HG03575 (cell line): ENCODE measurements around the gene ACAD10.
"Not testable (repeated sequence)": the region's sequence is repeated elsewhere in the genome, so short reads cannot be mapped to it uniquely, and the experiment has no call there.

Experiments
- ATAC-seq: cut with Tn5 transposase; IDR thresholded peaks from one replicate; pipeline ENCODE4 v1.9.1; 2021; ENCODE audit not compliant: unreplicated experiment, insufficient number of reproducible peaks, low FRiP score; ENCODE audit errors: extremely low read depth

The ACAD10 gene

DNA sequence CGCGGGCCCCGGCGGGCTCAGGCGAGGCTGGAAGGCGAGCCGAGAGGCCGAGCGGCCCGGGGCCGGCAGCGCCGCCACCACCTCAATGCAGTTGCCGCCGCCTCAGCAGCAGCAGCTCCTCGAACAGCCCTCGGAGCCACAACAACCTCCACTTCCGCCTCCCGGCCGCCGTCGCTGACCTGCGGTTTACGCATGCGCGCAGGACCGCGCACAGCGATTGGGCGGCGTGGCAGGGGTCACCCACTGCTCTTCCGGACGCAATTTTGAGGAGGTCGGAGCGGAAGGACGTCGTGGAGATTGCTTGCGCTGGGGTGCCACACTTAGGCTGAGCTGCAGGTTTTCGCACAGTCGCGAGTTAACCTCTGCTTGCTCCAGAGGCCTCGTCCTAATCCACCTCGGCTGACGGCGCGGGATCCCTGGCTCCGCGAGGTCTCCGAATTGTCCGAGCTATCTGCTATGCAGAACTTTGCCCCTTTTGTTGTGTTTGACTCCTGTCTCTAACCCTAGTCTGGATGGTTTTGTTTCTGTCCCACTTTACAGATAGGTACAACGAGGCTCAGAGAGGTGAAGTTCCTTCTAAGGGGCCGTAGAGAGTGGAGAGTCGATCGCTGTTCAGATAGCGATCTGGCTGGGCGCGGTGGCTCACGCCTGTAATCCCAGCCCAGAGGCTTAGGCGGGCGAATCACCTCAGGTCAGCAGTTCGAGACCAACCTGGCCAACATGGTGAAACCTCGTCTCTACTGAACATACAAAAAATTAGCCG lies at the start of gene ACAD10, which contains the start of gene BRAP:
Gene ACAD10, plus strand, starts transcription at position 243 of the 763 bp plus-strand sequence. CDS start 6,657 bp downstream, outside the sequence.
Gene BRAP, minus strand, starts transcription at position 146 of the 763 bp plus-strand sequence. CDS start 164 bp downstream, outside the sequence.
- ATAC-seq: no peak

DNA sequence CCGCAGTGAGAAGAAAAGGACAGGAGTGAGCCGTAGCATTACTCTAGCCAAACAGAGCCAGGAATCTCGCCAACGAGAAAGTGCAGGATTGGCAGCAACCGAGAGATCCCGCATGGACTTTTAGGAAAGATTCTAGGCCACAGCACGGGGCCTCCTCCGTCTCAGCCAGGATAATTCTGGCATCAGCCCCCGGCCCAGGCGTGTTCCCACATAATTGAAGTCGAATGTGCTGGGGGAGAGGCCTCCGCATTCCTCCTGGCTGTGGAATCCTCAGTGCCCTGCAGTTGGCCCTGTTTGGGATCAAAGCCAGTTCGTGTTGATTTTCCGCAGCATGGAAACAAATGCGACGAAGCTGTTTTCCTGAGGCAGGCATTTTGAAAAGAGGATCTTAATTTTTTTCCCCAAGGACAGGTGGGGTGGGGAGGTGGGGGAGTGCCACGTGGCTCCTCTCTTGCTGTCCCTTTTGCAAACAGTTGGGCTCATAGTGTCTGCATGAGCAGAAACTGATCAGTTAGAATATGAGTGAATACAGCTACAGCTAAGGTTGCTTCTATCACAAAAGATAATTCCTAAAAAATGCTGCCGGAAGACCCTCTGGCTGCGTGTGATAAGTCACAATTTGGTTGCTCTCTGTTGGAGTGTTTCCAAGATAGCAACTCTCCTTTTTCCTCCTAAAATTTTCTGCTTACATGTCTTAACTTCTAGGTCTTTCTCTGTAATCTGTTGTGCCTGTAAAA lies 49.5 kb upstream of the ACAD10 start:
- no peak for ATAC-seq

DNA sequence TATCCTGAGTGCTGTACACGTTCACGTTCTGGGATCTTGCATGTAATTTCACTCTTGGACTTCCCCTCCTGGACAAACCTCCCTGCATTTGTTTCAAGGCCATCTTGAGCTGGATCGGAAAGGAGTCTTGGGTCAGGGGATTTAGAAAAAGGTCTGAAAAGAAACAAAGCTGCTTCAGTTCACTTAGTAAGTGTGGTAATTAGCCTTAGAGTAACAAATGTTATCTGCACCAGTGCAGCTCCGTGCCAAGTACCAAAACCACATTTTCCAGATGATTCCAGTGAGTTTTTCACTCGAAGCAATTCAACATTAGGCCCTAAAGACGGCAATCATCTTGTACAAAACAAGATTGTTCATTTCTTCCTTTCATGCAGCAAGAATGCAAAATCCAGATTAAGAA lies 47.3 kb upstream of the ACAD10 start:
- ATAC-seq: no peak

DNA sequence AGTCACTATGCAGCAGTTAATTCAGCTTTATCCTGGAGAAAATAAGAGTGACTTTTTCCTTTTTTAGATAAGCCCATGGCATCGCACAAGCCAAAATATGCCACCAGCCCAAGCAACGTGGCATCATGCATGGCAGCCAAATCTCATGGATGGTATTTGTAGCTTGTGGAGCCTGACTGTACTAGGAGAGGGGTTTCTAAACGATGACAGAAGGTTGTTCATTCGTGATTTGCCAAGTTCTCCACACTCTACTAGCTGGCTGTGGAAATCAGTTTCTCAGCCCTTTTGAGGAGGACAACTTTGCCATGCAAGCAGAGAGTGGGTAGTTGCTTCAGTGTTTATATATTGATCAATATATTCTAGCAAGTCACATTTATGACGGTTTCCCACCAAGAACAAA lies 45.3 kb upstream of the ACAD10 start:
- ATAC-seq: no peak

GRCh38 chr12:111642681-111643426 lies 43.0 kb upstream of the ACAD10 start:
- ATAC-seq: no peak

GRCh38 chr12:111643427-111643826 lies 42.4 kb upstream of the ACAD10 start:
- ATAC-seq: no peak

DNA sequence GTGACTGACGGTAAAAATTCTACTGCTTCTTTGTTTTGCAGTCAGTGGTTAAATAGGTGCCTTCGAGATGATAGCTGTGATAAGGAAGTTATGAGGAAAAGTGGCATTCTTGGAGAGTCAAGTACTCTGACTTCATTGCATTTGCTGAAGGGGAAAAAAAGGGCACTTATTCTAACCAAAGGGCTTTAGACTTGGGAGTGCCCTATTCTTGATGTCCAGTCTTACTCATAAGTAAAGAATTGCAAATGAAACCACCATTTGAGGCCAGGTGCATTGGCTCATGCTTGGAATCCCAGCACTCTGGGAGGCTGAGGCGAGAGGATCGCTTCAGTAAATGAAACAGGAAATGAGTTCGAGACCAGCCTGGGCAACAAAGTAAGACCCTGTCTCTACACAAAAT lies 40.4 kb upstream of the ACAD10 start:
- no peak for ATAC-seq

DNA sequence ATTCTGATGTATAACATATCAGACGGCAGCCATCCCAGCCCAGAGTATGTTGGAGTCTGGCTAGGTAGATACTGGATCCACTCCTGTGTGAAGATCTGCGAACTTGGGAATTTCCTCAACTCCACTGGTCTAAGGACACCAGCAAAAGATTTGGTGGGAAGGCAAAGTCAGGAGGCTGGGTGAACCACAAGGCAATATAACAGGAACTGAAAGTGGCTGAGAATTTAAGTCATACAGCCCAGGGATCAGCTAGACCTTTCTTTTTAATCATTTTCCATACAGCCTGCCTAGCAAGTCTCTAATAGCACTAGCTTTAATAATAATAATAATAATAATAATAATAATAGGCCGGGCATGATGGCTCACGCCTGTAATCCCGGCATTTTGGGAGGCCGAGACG lies 34.9 kb upstream of the ACAD10 start:
- no peak for ATAC-seq

DNA sequence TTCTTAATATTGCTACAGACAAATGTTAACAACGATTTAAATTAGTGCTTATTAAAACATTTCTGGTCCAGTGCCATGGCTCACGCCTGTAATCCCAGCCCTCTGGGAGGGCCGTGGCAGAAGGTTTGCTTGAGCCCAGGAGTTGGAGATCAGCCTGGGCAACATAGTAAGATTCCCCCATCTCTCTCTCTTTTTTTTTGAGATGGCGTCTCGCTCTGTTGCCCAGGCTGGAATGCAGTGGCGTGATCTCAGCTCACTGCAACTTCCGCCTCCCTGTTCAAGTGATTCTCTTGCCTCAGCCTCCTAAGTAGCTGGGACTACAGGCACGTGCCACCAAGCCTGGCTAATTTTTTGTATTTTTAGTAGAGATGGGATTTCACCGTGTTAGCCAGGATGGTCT lies 33.3 kb upstream of the ACAD10 start:
- ATAC-seq: not testable (repeated sequence)

GRCh38 chr12:111653596-111653995 lies 32.3 kb upstream of the ACAD10 start:
- ATAC-seq: no peak

- no peak for ATAC-seq
Measured at GRCh38 chr12:111655356-111655755, 30.5 kb upstream of the ACAD10 start.

DNA sequence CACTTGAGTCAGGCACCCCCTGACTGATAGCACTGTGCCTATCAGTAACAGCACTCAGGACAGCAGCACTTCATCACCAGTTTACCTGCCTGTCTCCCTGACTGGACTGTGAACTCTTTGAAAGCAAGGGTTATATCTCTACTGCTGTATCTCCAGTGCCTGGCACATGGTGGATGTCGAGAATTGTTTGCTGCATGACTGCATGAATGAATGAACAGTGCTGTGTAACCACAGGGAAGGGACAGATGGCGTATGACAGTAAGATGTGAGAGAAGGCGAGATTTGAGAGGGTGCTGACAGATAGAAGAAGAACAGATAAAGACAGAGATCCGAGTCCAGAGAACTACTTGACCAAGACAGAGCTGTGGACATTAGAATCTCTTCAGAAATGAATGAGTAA lies 29.8 kb upstream of the ACAD10 start:
- no peak for ATAC-seq

DNA sequence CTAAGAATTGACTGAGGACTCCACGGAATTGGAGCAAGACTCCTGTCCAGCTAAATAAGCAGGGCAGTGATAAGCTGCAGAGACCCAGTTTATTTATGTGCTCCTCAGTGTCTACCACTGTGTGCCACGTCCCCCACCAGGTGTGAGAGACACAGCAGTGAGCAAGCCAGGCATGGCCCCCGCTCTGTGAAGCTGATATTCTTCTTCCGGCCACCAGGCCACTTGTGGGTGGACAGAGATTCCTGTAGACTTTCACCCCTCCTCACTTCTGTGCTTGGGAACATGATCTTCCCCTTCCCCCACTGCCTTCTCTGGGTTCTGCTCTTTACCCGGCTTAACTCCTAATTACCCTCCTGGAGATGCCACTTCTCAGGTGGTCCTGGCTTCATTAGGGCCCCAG lies 21.4 kb upstream of the ACAD10 start:
- ATAC-seq: no peak

DNA sequence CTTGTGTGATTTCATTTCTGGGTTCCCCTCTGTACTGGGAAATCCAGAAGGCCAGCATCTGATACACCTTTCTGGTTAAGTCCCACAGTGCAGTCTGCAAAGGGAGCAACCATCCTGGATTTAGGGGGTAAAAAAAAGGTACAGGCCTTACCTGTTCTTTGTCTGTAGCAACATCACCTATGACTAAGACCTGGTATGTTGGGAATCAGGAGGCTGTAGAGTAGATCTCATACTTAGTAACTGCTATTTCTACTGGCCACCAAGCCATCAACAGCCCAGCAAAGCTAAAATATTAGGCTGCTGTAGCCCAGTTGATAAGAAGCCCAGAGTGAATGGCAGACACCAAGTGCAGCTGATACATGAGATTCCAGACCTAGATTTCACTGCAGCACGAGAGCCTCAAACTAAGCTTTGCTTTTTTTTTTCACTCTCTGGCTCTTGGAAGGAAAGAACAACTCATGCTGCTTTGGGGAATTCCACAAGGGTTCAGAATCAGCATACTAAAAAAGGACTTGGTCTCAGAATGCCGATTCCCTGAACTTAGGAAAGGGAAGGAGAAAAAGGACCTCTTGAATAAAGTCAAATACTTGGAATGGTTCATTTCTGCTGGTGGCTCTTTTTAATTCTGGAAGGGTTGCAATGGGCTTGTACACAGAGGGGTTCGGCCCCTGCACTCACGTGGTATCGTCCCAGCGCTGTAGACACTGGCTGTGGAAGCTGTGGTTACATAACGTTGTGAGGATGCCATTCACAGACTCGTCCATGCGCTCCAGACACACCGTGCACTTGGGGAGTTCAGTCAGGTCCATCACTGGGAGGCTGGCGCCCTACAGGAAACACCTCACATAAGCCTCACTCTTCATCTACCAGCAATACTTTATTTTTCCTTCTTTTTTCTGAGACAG lies 20.6 kb upstream of the ACAD10 start:
- no peak for ATAC-seq

DNA sequence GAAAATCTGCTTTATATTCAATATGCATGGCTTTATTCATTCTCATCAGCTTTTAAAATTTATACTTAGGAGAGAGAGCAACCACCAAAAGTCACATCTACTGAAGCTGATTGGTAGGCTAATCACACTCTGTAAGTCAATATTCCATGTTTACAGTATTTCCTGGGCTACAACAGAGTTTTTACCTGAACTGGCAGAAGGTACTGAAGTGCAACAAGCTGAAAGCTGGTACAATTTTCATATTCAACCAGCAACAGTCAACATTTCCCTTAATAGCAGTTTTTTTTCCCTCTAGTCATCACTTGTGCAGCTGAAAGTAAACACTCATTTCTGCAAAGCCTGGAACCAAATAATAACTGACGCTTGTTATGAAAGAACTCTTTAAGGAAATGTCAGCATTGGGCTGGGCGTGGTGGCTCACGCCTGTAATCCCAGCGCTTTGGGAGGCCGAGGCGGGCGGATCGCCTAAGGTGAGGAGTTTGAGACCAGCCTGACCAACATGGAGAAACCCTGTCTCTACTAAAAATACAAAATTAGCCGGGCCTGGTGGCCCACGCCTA lies 13.0 kb upstream of the ACAD10 start:
- no peak for ATAC-seq

GRCh38 chr12:111673503-111673902 lies 12.3 kb upstream of the ACAD10 start:
- no peak for ATAC-seq

DNA sequence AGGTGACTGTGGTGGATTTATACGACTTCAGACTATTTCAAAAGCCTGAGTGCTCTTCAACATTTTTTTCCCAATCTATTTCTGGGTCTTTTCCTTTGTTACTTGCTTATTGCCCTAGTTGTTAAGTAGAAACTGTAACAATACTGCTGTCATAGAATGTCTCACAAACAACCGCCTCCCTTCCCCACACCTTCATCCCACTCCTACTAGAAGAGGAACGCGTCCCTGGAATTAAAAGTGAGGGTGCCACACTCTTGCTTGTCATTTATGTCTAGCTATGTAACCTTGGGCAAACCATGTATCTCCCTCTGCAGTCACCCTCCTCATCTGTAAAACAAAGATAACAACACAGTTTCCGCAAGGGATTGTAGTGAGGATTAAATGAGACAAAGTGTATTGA lies 8.7 kb upstream of the ACAD10 start:
- ATAC-seq: no peak

GRCh38 chr12:111684485-111685198 lies 1.2 kb upstream of the ACAD10 start:
- ATAC-seq: not testable (repeated sequence)
